K562 (cell line): ENCODE data around the gene EFCAB5. TPM values are rescaled to one million over a fixed set of nuclear protein-coding genes. Genes with fewer than 3 reads are reported as not detected.

Experiments used
- ESRRA ChIP-seq: fragments of 450-650 bp; IDR thresholded peaks from 2 replicates; pipeline ENCODE4 v1.6.1; 2014; ENCODE audit warnings: low read depth, mild to moderate bottlenecking, moderate library complexity, borderline replicate concordance
- ETS2 ChIP-seq: IDR thresholded peaks from 2 replicates; pipeline ENCODE4 v1.6.1; 2016; ENCODE audit warnings: borderline replicate concordance, missing genetic modification characterization, mild to moderate bottlenecking, moderate library complexity, missing compliant biosample characterization; ENCODE audit not compliant: poor library complexity, severe bottlenecking
- HMGN3 ChIP-seq: IDR thresholded peaks from 2 replicates; pipeline ENCODE4 v1.6.1; 2011; ENCODE audit warnings: borderline replicate concordance, low read depth, mild to moderate bottlenecking, mixed read lengths, low read length; ENCODE audit not compliant: insufficient read length; ENCODE audit errors: extremely low read depth
- HMGXB4 ChIP-seq: sonication (generic); formaldehyde crosslinking; IDR thresholded peaks from 2 replicates; pipeline ENCODE4 v1.8.1; 2023; ENCODE audit warnings: mild to moderate bottlenecking, missing genetic modification reagents
- KDM5B ChIP-seq: fragments of 200-600 bp; sonication (generic); IDR thresholded peaks from 2 replicates; pipeline ENCODE4 v1.6.1; 2012; ENCODE audit warnings: low read depth, mild to moderate bottlenecking, moderate library complexity, low read length, control low read depth, inconsistent platforms; ENCODE audit not compliant: insufficient replicate concordance
- NBN ChIP-seq: fragments of 450-650 bp; IDR thresholded peaks from 2 replicates; pipeline ENCODE4 v1.6.1; 2016; ENCODE audit warnings: low read depth, mild to moderate bottlenecking
- POLR2G ChIP-seq: fragments of 200-400 bp; formaldehyde crosslinking; IDR thresholded peaks from 2 replicates; pipeline ENCODE4 v1.6.1; 2017; ENCODE audit warnings: low read depth, mild to moderate bottlenecking, antibody characterized with exemption, low read length, moderate library complexity
- PYGO2 ChIP-seq: fragments of 450-650 bp; IDR thresholded peaks from 2 replicates; pipeline ENCODE4 v1.6.1; 2016; ENCODE audit warnings: mild to moderate bottlenecking, missing genetic modification characterization, moderate library complexity, missing compliant biosample characterization
- RBBP5 ChIP-seq: fragments of 200-600 bp; sonication (generic); IDR thresholded peaks from 2 replicates; pipeline ENCODE4 v1.6.1; 2012; ENCODE audit warnings: borderline replicate concordance, mild to moderate bottlenecking, low read length, control low read depth, inconsistent platforms; ENCODE audit not compliant: insufficient read depth, poor library complexity, severe bottlenecking
- SP1 ChIP-seq: sonication (generic); formaldehyde crosslinking; IDR thresholded peaks from 2 replicates; pipeline ENCODE4 v1.8.1; 2022; ENCODE audit warnings: mild to moderate bottlenecking, missing genetic modification reagents
- SRF ChIP-seq, 2 experiments: fragments of 250-450, 450-650 bp in 1 of 2; sonication (Bioruptor Pico) in 1 of 2; sonication (generic) in 1 of 2; formaldehyde crosslinking; IDR thresholded peaks; 2 replicates each; pipeline versions ENCODE4 v1.5.0 to v1.5.1; 2020 to 2022; ENCODE audit warnings: mild to moderate bottlenecking in 1 of 2, missing genetic modification reagents in 1 of 2
- ZNF280B ChIP-seq: fragments of 250-450 bp; sonication (Bioruptor Pico); IDR thresholded peaks from 2 replicates; pipeline ENCODE4 v1.5.1; 2021; ENCODE audit warnings: mild to moderate bottlenecking
- ZNF764 ChIP-seq: fragments of 250-450 bp; sonication (Bioruptor Pico); IDR thresholded peaks from 2 replicates; pipeline ENCODE4 v1.4.0; 2020; ENCODE audit warnings: low read depth, mild to moderate bottlenecking, moderate library complexity
- polyA plus RNA-seq, 8 experiments: library from polyadenylated mRNA; depleted of rRNA in 4 of 8; stranded (reverse) in 5 of 8; unstranded in 3 of 8; fragments of >200 nt; fragmentation: Nextera tagmentation in 2 of 8; fragmentation: Illumina TruSeq in 1 of 8; extraction: Ambion mirVana in 2 of 8; extraction: Trizol in 1 of 8; gene quantifications; 2 replicates each; pipeline versions ENCODE4 v1.2.1 to v1.2.3, GENCODE V29; 2011 to 2014; ENCODE audit warnings: inconsistent platforms in 1 of 8, missing spikeins in 1 of 8
- total RNA-seq, 7 experiments: library from RNA; depleted of rRNA in 6 of 7; stranded (reverse); fragments of >200 nt in 6 of 7; fragmentation: Illumina TruSeq in 2 of 7; extraction: Trizol in 2 of 7; gene quantifications; 2 replicates each; pipeline versions ENCODE4 v1.2.1 to v1.2.3, GENCODE V29; 2011 to 2021; ENCODE audit warnings: low replicate concordance in 1 of 7
- TF ChIP-seq, protein P1 (sequence below): fragments of 250-450 bp; sonication (Bioruptor Pico); IDR thresholded peaks from 2 replicates; pipeline ENCODE4 v1.8.0; 2022; ENCODE audit warnings: inconsistent platforms
- TF ChIP-seq, protein P2 (sequence below): fragments of 200-400 bp; formaldehyde crosslinking; IDR thresholded peaks from 2 replicates; pipeline ENCODE4 v1.6.1; 2017; ENCODE audit warnings: mild to moderate bottlenecking, low read depth, low read length, moderate library complexity
- TF ChIP-seq, protein P3 (sequence below): sonication (generic); formaldehyde crosslinking; IDR thresholded peaks from 2 replicates; pipeline ENCODE4 v1.4.0; 2020; ENCODE audit warnings: mild to moderate bottlenecking, missing genetic modification reagents

The EFCAB5 gene
- total and polyA plus RNA-seq, 9 of the 15 experiments (the other 6 are each of a cell fraction or from before 2014, with no cell fraction given), result 0.06 to 0.11 TPM; not detected in 7

GRCh38 chr17:30104575-30105339, 163.3 kb downstream of the EFCAB5 start (continued):
- TF ChIP-seq SP1, result no peak
- TF ChIP-seq, protein P1, sequence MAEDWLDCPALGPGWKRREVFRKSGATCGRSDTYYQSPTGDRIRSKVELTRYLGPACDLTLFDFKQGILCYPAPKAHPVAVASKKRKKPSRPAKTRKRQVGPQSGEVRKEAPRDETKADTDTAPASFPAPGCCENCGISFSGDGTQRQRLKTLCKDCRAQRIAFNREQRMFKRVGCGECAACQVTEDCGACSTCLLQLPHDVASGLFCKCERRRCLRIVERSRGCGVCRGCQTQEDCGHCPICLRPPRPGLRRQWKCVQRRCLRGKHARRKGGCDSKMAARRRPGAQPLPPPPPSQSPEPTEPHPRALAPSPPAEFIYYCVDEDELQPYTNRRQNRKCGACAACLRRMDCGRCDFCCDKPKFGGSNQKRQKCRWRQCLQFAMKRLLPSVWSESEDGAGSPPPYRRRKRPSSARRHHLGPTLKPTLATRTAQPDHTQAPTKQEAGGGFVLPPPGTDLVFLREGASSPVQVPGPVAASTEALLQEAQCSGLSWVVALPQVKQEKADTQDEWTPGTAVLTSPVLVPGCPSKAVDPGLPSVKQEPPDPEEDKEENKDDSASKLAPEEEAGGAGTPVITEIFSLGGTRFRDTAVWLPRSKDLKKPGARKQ, result no peak
- peak; percentile 77 for TF ChIP-seq ESRRA
- TF ChIP-seq NBN, result peak; percentile 90
- TF ChIP-seq ZNF764 (CRISPR knock-in tag), result no peak
- no peak for TF ChIP-seq KDM5B
- TF ChIP-seq HMGXB4, result no peak
- no peak for TF ChIP-seq HMGN3
- no peak for TF ChIP-seq ETS2 (tag)
- no peak for TF ChIP-seq SRF (CRISPR knock-in tag; IDR thresholded peaks at IDR 0.05)
- TF ChIP-seq POLR2G, result no peak
- no peak for TF ChIP-seq RBBP5
- TF ChIP-seq, protein P2, sequence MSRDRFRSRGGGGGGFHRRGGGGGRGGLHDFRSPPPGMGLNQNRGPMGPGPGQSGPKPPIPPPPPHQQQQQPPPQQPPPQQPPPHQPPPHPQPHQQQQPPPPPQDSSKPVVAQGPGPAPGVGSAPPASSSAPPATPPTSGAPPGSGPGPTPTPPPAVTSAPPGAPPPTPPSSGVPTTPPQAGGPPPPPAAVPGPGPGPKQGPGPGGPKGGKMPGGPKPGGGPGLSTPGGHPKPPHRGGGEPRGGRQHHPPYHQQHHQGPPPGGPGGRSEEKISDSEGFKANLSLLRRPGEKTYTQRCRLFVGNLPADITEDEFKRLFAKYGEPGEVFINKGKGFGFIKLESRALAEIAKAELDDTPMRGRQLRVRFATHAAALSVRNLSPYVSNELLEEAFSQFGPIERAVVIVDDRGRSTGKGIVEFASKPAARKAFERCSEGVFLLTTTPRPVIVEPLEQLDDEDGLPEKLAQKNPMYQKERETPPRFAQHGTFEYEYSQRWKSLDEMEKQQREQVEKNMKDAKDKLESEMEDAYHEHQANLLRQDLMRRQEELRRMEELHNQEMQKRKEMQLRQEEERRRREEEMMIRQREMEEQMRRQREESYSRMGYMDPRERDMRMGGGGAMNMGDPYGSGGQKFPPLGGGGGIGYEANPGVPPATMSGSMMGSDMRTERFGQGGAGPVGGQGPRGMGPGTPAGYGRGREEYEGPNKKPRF, result no peak
- TF ChIP-seq ZNF280B (CRISPR knock-in tag), result no peak
- TF ChIP-seq, protein P3, sequence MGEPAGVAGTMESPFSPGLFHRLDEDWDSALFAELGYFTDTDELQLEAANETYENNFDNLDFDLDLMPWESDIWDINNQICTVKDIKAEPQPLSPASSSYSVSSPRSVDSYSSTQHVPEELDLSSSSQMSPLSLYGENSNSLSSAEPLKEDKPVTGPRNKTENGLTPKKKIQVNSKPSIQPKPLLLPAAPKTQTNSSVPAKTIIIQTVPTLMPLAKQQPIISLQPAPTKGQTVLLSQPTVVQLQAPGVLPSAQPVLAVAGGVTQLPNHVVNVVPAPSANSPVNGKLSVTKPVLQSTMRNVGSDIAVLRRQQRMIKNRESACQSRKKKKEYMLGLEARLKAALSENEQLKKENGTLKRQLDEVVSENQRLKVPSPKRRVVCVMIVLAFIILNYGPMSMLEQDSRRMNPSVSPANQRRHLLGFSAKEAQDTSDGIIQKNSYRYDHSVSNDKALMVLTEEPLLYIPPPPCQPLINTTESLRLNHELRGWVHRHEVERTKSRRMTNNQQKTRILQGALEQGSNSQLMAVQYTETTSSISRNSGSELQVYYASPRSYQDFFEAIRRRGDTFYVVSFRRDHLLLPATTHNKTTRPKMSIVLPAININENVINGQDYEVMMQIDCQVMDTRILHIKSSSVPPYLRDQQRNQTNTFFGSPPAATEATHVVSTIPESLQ (CRISPR knock-in tag), result no peak
- TF ChIP-seq PYGO2 (tag), result no peak
